ENCODE measurements around the gene BLM. TPM values are rescaled to one million over a fixed set of nuclear protein-coding genes. Genes with fewer than 3 reads are reported as not detected.

BLM gene
- total and polyA plus RNA-seq, 2 of the 8 experiments (the other 6 are each of a cell fraction or from before 2014, with no cell fraction given): 15.2 to 46.7 TPM

DNA sequence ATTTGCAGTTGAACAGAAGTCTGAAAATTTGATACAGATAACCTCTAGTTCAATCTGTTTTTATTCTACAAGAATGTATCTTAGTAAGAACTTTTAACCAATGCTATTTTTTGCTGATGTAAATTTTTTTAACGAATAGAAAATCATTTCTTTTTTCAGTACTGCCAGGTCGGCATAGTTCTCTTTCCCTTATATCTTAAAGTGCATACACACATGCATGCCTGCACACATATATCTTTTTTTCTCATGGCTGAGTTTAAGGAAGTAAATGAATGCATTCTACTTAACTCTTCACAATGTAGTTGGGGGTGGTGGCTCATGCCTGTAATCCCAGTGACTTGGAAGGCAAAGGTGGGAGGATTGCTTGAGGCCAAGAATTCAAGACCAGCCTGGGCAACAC lies 48.4 kb downstream of the BLM start:
- no peak overlapping the region for H2BK15ac ChIP-seq (ENCODE audit: low read length)
- no peaks in the 10 kb centered on the region for H3K79me1 ChIP-seq (ENCODE audit: low read depth, low read length)
- no peak overlapping the region for H3K27ac ChIP-seq (ENCODE audit: low read depth, low read length)
- no peak overlapping the region for H3K4ac ChIP-seq (replicated peaks; ENCODE audit: insufficient read length, low read depth, low read length)
- no peak overlapping the region for H2BK12ac ChIP-seq (ENCODE audit: low read depth, low read length)
- H3K18ac ChIP-seq (ENCODE audit: extremely low read depth, low read length): no peak overlapping the region
- H4K8ac ChIP-seq (ENCODE audit: extremely low read depth, insufficient read depth, low read length): no peak overlapping the region
- FAIRE-seq: no peak
- no peak overlapping the region for H3K4me3 ChIP-seq (ENCODE audit: extremely low read depth in 1 of 4, insufficient read depth in 2 of 4, low read depth in 3 of 4, low read length in 4 of 4)
- H3K23me2 ChIP-seq (ENCODE audit: low read depth, low read length): no peaks in the 10 kb centered on the region
- WGBS, 2 experiments (ENCODE audit: extremely low coverage in 1 of 2, insufficient coverage in 1 of 2, insufficient read length in 1 of 2, insufficient replicate concordance in 2 of 2, low coverage in 1 of 2, low lambda C conversion rate in 2 of 2, missing lambda C conversion rate in 1 of 2): 97% methylated on average over 2 of the region's 2 CpGs; no CpG with 5 or more reads in 1 of the 2 experiments
- H2AFZ ChIP-seq (ENCODE audit: low read length): no peak overlapping the region
- no peak overlapping the region for H2BK20ac ChIP-seq (ENCODE audit: low read length)
- no peak overlapping the region for H4K5ac ChIP-seq (ENCODE audit: insufficient read length, low read depth, low read length)
- no peak overlapping the region for H3K9ac ChIP-seq (replicated peaks in 1 of 4; ENCODE audit: extremely low read depth in 1 of 4, low read depth in 3 of 4, low read length in 3 of 4)
- CTCF ChIA-PET (ENCODE audit: partially characterized antibody): no interaction called here
- no peak overlapping the region for H2BK120ac ChIP-seq (replicated peaks; ENCODE audit: low read depth, low read length)
- no peaks in the 10 kb centered on the region for H4K20me1 ChIP-seq (replicated peaks in 1 of 2; ENCODE audit: control insufficient read depth in 1 of 2, insufficient read depth in 2 of 2, low read length in 2 of 2)
- H3K56ac ChIP-seq (replicated peaks; ENCODE audit: insufficient read length, low read depth, low read length): no peak overlapping the region
- H2BK5ac ChIP-seq (ENCODE audit: low read depth, low read length): no peak overlapping the region
- no peaks in the 10 kb centered on the region for H3K9me3 ChIP-seq (ENCODE audit: insufficient read depth in 2 of 2, low read depth in 1 of 2, low read length in 1 of 2)
- no peak overlapping the region for H2AK5ac ChIP-seq (ENCODE audit: low read depth, low read length)
- DNase-seq (ENCODE audit: low read depth in 1 of 2, low spot score in 2 of 2): no peak
- H3K4me2 ChIP-seq (ENCODE audit: insufficient read depth in 1 of 2, low read depth in 2 of 2, low read length in 2 of 2): no peak overlapping the region
- H3K14ac ChIP-seq (ENCODE audit: insufficient read length): no peak overlapping the region
- POLR2A ChIA-PET (ENCODE audit: partially characterized antibody): no interaction called here
- H3K79me2 ChIP-seq (ENCODE audit: control insufficient read depth in 1 of 2, insufficient read depth in 2 of 2, low read length in 2 of 2): no peaks in the 10 kb centered on the region
- H3K4me1 ChIP-seq (replicated peaks in 1 of 4; ENCODE audit: control insufficient read depth in 3 of 4, insufficient read depth in 4 of 4, low read length in 3 of 4): peaks cover 0 to 4% (median 4%) of the 10 kb centered on the region in 4 experiments; a peak in 3 of 7 replicates
- H3K27me3 ChIP-seq (replicated peaks in 1 of 4; ENCODE audit: control insufficient read depth in 3 of 4, extremely low read depth in 1 of 4, insufficient read depth in 3 of 4, low read length in 3 of 4): no peaks in the 10 kb centered on the region
- H4K91ac ChIP-seq (replicated peaks; ENCODE audit: insufficient read length, low read length): no peak overlapping the region
- H3K23ac ChIP-seq (ENCODE audit: insufficient read length): no peak overlapping the region
- H3K36me3 ChIP-seq (ENCODE audit: control insufficient read depth in 2 of 4, insufficient read depth in 4 of 4, low read length in 3 of 4): peaks cover 7 to 62% (median 30%) of the 10 kb centered on the region in 4 experiments; a peak in 7 of 8 replicates
- TF ChIP-seq, protein P1, sequence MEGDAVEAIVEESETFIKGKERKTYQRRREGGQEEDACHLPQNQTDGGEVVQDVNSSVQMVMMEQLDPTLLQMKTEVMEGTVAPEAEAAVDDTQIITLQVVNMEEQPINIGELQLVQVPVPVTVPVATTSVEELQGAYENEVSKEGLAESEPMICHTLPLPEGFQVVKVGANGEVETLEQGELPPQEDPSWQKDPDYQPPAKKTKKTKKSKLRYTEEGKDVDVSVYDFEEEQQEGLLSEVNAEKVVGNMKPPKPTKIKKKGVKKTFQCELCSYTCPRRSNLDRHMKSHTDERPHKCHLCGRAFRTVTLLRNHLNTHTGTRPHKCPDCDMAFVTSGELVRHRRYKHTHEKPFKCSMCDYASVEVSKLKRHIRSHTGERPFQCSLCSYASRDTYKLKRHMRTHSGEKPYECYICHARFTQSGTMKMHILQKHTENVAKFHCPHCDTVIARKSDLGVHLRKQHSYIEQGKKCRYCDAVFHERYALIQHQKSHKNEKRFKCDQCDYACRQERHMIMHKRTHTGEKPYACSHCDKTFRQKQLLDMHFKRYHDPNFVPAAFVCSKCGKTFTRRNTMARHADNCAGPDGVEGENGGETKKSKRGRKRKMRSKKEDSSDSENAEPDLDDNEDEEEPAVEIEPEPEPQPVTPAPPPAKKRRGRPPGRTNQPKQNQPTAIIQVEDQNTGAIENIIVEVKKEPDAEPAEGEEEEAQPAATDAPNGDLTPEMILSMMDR (IDR thresholded peaks at IDR 0.05; ENCODE audit: control extremely low read depth in 1 of 3, insufficient read depth in 1 of 3, low read depth in 1 of 3, low read length in 3 of 3): no peak
- no peak for TF ChIP-seq TBP (IDR thresholded peaks at IDR 0.05; ENCODE audit: low read depth, low read length)
- no peak for TF ChIP-seq HDAC6 (IDR thresholded peaks at IDR 0.05; ENCODE audit: low read depth, low read length)
- TF ChIP-seq, protein P2, sequence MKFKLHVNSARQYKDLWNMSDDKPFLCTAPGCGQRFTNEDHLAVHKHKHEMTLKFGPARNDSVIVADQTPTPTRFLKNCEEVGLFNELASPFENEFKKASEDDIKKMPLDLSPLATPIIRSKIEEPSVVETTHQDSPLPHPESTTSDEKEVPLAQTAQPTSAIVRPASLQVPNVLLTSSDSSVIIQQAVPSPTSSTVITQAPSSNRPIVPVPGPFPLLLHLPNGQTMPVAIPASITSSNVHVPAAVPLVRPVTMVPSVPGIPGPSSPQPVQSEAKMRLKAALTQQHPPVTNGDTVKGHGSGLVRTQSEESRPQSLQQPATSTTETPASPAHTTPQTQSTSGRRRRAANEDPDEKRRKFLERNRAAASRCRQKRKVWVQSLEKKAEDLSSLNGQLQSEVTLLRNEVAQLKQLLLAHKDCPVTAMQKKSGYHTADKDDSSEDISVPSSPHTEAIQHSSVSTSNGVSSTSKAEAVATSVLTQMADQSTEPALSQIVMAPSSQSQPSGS (IDR thresholded peaks at IDR 0.05; ENCODE audit: low read length): no peak
- no peak for TF ChIP-seq EP300 (IDR thresholded peaks at IDR 0.05; ENCODE audit: borderline replicate concordance in 1 of 2, low read depth in 2 of 2, low read length in 2 of 2)
- TF ChIP-seq RXRA (IDR thresholded peaks at IDR 0.05; ENCODE audit: insufficient read depth, low read depth, low read length): no peak
- TF ChIP-seq NRF1 (IDR thresholded peaks at IDR 0.05; ENCODE audit: low read depth, low read length): no peak
- no peak for TF ChIP-seq SUZ12 (IDR thresholded peaks at IDR 0.05; ENCODE audit: low read length)
- TF ChIP-seq SP4 (IDR thresholded peaks at IDR 0.05; ENCODE audit: low read length): no peak
- no peak for TF ChIP-seq BCL11A (IDR thresholded peaks at IDR 0.05; ENCODE audit: low read depth in 2 of 2, low read length in 2 of 2)

Measured in H1 (cell line).